22Rv1 (cell line): ENCODE measurements around the gene MCF2L.

Experiments
- CTCF ChIP-seq: fragments of 450-650 bp; IDR thresholded peaks from 2 replicates; pipeline ENCODE4 v1.5.1; 2017; ENCODE audit warnings: mild to moderate bottlenecking
- ZFX ChIP-seq: fragments of 450-650 bp; IDR thresholded peaks from 2 replicates; pipeline ENCODE4 v1.6.1; 2017; ENCODE audit warnings: antibody characterized with exemption, borderline replicate concordance

GRCh38 chr13:112985803-112986408 is 16.9 kb downstream of the MCF2L start:
- no peak for TF ChIP-seq CTCF
- TF ChIP-seq ZFX: no peak
